HG02678 (cell line): ENCODE measurements around the gene ZNF280C.
A peak's percentile ranks its signal among the peaks of the same experiment; 100 is the strongest.

ENCODE experiments used
- ATAC-seq: cut with Tn5 transposase; IDR thresholded peaks from one replicate; pipeline ENCODE4 v1.9.1; 2021; ENCODE audit warnings: mild to moderate bottlenecking, moderate library complexity; ENCODE audit not compliant: unreplicated experiment

The ZNF280C gene

DNA sequence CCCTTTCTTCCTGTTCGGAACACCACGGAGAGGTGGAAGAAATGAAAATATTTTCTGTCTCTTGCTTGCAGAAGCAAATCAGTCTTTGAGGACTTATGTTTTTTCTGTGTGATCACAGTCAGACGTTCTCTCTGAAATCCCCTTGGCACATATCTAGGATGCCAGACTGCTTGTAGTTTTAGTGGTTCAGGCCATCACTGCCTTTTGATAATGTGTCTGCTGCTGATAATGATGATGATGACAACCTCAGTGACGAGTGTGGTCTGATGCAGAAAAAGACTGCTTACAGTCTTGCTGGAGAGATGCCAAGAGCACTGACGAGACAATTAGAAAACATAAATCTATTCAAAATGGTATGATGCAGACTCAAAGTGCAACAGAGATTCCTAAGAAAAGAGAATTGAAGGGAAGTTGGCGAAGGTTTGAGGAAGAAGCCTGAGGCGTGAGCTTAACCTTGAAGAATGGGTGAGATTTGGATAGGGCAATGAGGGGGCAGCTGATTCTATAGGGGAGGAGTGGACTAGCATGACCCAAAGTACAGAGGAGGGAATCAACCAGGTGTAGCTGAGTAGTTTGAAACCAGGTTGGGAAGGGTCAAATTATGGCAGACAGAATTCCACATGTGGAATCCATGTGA lies 89.0 kb downstream of the ZNF280C start:
- no peak for ATAC-seq

DNA sequence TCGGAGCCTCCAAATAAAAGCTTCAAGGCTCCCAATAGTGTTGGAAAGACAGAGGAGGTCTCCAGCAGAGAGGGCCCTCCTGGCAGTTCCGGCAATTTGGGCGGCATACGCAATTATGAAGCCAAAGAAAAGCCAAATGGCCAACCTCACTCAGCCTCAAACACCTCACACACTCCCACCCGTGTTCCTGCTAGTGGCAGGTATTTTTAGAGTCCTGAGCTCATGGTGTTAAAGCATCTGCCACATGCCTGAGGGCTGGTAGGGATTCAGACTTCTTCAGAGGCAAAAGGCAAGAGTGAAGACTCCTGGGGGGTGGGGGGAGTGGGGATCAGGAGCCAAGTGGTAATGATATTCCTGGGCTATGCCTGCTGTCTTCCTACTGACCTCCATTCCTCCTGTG lies 89.5 kb downstream of the ZNF280C start:
- no peak for ATAC-seq

DNA sequence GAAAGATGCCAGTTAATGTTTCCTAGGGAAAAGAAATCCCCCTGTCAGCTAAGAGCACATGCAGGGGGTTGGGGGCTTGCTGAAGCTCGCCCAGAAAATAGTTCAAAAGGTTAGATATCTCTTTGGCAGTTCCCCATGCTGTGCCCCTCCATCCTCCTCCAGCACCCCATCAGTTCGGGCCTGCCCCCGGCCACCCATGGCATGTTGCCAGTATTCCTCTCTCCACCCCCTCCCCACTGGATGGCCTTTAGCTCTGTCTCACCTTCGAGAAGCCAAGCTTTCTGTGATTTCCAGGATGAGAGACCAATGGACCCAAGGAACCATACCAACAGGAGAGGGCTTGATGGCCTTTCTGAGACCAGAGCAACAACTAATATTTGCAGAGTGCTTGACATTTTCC lies 91.8 kb downstream of the ZNF280C start:
- ATAC-seq = no peak

DNA sequence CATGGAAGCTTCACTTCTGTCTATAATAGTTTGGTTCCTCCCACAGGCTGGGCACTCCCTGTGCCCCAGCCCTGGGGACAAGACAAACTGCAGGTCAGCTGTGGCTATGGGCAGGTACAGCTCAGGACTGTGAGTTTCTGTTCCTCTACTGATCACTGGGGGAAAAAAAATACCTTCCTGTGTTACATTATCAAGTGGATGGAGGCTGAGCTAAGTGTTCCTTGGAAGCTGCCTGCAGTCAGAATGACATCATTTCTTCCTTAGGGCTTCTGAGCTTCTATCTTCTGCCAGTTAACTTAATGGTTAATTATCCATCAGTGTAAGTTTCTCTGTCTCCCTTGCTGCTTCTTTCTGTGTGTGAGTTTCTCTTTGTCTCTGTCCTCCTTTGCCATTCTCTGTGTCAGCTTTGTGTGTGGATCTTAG lies 92.3 kb downstream of the ZNF280C start:
- ATAC-seq = peak; percentile 81

DNA sequence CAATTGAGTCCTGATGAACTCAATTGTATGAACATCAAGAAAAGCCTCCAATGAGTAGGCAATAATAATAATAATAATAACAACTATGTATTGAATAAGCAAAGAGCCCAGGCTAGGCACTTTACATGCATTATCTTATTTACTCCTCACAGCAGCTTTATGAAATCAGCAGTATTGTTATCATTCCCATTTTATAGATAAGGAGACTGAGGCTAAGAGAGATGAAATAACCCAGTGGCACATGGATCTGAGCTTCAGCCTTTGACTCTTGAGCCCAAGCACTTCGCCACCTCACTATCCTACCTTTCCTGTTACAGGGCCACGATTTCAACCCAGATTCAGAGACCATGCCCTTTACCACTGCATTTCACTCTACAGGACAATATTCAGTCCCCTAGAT lies 93.8 kb downstream of the ZNF280C start:
- ATAC-seq = no peak

DNA sequence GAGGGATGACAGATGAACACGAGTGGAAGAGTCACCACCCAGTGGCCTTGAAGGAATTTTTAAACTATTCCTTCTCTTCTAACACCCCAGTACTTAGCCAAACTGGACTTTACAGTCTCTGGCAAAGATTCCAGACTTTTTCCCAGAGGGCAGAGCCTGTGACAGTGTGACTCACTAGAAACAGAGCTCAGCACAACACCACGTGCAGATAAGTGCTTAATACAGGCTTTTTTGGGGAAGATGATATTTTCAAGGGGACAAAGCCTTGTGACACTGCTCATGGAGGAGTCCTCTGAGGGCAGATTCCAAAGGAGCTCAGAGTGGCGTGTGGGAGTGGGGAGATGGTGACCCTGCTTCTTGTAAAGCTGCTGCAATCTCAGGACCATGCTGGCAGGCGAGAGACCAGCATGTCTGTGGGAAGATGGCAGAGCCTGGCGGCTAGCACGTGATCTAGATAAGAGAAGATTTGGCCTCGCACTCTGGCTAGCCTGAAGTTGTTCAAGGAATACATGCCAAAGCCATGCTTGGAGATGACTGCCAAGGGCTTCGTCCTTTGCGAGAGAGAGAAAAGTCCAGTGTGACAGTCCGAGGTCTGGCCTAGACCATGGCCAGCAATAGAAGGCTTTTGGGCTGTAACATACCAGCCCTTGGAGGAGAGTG lies 94.5 kb downstream of the ZNF280C start:
- no peak for ATAC-seq

DNA sequence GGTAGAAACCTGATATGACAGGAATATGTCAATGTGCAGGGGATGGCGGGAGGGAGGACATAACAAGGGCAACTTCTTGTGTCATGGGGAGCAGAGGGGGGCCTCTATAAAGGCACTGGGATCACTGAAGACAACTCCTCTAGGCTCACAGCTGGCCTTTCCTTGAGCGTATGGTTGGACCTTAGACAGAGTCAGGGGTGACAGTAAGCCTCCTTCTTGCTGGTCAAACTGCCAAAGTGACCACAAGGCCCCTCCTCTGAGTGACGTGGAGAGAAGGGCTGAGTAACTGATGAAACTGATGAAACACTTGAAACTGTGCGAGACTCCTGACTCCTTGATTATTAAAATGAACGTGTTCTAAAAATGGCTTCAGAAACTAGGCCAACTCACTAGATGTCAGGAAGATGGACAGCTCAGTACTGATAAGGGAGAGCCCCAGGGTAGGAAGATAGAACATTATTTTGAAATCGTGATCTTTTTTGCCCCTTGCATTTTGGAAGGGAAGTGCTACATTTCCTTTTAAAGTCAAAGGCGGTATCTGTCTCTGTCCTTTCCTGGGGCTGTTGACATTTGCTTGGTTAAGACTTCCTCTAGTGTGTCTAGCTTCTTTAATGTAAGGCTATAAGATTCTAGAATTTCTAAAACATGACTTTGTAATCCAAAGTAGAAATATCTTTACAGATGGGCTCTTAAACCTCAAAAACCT lies 95.4 kb downstream of the ZNF280C start:
- ATAC-seq = peak; percentile 44

DNA sequence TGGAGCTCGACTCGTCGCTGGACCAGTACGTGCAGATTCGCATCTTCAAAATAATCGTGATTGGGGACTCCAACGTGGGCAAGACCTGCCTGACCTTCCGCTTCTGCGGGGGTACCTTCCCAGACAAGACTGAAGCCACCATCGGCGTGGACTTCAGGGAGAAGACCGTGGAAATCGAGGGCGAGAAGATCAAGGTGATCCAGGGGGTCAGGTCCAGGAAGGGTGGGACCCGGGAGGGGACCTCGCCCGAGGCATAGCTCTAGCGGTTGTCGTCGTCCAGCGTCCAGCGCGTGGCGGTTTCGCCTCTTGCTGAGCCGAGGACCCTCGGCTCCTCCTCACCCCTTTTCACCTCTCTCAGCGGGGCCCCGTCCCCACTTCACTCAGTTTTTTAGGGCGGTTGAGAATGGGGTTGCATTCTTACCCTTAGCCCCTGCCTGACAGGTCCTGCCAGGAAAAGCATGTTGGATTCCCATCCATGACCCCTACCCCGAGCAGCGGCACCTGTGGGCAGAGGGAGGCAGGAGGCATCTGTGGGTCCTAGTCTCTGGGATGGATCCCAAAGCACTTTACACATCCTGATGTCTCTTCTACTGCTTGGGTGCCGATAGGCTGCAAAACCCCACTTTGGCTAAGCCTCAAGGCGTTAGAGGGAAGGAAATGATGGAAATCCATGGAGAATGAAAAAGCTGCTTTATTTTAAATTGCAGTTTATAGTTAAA lies 96.4 kb downstream of the ZNF280C start:
- ATAC-seq = no peak

DNA sequence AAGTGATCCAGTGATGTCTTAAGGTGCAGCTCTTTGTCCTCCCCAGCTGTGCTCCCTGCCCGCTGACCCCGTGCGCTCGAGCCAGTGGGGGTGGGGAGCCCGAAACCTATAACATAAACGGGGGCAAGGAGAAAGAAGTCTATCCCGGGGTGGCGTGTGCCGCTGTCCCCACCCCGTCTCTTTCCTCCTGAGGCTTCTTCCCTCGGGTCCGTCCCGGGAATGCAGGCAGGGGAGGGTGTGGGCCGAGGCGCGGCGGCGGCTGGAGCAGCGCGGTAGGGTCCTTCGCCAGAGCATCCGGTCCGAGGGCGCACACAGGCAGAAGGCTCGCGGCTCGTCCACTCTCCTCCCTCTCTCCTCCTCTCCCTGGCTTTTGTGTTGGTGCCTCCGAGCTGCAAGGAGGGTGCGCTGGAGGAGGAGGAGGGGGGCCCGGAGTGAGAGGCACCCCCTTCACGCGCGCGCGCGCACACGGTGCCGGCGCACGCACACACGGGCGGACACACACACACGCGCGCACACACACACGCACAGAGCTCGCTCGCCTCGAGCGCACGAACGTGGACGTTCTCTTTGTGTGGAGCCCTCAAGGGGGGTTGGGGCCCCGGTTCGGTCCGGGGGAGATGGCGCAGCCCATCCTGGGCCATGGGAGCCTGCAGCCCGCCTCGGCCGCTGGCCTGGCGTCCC lies 97.1 kb downstream of the ZNF280C start, which contains the start of gene RAB33A:
Gene RAB33A (plus strand): TSS at position 517 of the 681 bp plus-strand sequence. CDS start 101 bp downstream, at position 618.
- ATAC-seq = peak; percentile 1

DNA sequence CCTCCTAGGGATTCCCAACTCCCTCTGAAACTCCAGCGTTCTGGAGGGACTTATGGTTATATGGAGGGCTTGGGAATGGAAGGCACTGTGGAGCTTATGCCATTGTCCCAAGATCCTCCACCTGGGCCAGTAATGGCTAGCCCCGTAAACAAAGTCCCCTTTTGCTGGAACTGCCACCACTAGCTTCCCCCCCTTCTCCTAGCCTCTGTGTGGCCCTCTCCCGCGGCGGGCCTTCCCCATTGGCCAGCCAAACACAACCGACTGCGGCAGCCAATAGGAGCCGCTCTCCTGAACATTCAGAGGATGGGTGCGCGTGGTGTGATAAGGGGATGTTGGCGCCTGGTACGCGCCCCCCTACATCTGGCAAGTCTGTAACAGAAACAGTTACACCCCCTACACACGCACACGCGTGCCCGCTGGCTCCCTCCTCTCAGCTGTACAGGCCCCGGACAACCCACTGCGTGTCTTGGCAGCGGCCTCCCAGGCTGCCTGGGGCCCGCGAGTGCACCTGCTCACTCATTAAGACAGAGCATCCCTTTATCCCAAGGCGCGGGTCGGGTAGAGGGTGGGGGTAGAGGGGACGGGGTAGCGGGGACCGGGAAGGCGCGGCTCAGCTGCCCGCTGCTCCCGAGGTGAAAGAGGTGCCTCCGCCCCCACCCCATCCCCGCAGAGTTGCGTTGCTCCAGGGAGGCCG lies 97.8 kb downstream of the ZNF280C start:
- ATAC-seq = peak; percentile 72

DNA sequence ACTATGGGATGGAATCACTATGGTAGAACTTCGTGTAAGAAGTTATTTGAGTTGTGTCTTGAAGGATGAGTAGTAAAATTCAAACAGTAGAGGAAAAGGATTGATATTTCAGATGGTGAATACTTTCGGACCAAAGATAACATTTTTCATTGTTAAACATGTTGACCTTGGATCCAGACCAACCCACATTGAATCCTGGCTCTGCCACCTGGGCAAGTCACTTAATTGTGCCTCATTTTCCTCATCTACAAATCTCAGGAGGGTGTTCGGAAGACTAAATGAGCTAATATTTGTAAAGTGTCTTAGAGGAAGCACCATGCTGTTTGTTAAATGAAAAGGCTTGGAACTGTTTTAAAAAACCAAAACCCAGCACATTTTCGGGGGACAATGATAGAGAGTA lies 101.7 kb downstream of the ZNF280C start:
- ATAC-seq = no peak

DNA sequence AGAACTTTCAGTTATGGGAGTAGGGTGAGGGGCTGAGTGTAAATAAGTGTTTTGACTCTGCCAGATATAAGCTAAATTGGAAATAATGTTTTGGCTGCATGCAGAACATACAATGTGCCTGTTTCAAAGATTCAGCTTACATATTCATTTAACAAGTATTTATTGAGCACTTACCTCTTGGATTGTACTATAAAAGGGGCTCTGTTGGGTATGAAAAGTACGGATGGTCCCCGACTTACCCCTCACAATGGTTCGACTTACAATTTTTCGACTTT lies 102.3 kb downstream of the ZNF280C start:
- ATAC-seq = no peak

DNA sequence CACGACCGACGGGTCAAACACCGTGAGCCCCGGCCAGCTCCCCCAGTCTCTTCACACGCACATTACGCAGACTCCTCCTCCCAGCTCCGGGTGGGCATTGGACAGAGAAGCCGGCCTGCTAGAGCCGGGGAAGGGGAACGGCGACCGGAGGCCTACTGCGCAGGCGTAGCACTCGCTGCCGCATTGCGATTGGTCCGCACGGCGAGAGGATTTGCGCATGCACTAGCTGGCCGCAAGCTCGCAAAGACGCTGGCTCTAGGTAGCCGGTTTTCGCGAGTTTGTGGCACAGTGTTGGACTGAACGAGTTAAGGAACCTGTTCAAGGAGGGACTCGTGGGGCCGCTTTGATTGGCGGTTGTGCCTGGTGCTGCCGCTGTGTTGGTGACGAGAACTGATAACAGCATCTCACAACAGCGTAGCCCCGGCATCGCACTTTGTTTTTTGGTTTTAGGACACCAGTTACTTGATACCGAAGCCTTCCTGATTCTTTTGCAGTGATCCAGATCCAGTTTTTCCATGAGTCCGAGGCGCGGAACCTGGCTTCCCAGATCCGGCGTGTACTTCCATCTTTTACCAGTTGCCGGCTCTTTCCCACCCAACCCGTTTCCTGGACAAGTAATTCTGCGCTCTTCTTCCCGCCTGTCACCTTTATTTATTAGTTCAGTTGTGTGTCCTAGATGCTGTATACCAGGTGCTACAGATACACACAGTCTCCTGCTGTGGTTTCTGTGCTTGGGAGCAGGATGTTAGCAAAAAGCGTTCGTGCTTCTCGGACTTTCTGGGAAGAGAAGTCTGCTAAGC lies 102.8 kb downstream of the ZNF280C start, which contains the start of gene AIFM1:
Gene AIFM1 (minus strand): TSS at position 139 of the 800 bp plus-strand sequence. CDS start 185 bp downstream, outside the sequence.
- ATAC-seq = peak; percentile 92

DNA sequence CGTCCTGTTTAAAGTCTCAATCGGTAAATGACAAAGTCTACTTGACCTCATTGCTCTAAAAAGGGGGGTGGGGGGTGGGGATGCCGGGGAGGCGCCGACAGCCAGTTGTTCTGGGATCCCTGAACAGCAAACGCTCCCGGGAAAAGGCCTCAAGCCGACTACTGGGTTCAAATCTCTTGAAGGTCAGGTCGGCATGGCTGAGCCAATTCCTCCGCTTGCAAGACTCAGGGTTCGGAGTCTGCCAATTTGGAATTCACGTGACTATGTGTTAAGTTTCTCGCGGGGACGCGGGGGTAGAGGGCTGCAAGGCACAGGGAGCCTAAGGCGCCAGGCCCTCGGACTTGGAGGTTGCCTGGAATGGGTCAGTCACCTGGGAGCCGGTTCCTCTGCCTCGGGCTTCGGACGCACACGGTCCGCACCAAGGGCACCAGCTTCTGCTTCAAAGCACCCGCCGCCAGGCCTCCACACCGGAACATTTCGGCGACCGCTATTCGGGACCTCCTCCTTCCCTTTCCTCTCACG lies 103.5 kb downstream of the ZNF280C start:
- no peak for ATAC-seq

DNA sequence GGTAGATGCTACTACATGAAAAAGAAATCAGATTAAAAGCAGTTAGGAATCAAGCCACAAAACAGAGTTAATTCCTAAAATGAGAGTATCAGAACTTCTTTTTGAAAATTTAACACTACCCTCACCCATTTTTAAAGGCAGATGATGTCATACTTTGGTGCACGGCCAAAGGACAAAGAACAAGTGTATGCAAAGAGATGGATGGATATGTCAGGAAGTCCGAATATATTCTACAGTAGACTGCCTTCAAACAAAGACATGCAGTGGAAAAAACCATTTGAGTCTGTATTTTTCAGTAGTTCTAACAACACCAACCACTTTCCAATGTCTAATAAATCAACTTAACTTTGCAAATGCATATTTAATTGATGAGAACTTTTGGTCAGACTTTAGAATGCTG lies 105.3 kb downstream of the ZNF280C start:
- no peak for ATAC-seq

DNA sequence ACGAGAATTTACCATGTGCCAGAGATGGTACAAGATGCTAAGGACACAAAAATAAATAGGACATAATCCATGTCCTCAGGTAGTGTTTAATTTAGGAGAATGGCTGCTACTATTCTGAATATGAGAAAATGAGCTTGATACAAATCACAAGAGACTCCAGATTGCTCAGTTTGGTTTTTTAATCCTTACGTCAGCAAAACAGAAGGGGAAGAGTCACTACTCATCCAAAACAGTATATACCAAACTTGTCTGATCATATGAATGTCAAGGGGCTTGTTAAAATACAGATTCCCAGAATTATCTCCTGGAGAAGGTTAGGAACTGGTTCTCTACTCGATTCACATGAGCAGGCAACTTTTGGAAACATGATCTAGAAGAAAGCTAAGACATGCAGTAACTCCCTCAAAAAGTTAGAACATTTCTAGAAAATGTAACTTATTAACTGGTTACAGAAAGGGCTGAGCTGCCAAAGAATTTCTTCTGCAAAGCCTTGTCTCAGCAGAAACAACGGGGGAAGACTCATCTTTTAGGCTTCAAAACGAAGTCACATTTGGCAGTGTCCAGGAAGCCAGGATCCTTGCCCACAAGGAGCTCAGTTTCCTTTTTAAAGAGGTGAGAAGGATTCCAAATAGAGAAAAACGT lies 106.5 kb downstream of the ZNF280C start:
- no peak for ATAC-seq

DNA sequence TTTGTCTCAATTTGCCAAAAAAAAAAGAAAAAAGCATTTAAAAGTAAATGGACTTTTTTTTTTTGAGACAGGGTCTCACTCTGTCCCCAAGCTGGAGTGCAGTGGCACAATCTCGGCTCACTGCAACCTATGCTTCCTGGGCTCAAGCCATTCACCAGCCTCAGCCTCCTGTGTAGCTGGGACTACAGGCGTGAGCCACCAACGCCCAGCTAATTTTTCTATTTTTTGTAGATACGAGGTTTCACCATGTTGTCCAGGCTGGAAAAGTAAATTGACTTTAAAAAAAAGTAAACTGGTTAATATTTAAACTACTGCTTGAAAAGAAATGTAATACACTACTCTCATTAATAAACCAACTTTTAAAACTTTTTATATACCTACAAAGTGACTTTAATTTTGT lies 108.9 kb downstream of the ZNF280C start:
- no peak for ATAC-seq

DNA sequence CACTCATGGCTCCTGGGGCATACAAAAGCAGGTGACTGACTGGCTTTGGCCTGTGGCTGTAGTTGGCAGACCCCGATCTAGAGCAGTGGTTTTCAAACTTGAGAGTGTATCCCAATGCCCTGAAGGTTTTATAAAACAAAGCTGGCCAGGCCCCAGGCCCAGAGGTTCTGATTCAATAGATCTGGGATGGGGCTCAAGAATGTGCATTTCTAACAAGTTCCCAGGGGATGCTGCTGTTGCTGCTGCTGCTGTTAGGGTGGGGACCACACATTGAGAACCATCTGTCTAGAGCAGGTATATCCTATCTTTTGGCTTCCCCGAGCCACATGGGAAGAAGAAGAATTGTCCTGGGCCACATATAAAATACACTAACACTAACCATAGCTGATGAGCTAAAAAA lies 110.4 kb downstream of the ZNF280C start:
- no peak for ATAC-seq

DNA sequence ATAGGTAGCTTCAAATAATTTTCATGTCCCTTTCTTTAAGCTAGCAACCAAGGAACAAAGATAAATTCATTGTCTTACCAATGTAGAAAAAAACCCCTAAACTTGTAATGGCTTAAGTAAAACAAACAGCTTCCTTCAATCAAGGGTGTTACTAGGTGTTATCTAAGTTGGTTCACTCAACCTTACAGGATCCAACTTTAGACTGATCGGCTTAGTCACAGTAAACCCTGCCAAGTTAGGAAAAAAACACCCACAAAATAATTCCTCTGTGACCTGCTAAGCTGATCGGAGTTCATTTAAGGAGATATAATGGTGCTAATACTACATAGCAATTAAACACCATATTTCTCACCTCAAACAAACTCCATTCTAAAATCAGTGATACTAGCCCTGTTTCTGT lies 113.1 kb downstream of the ZNF280C start:
- ATAC-seq = no peak
